ENCODE data around the gene KLRB1.
"Not testable (repeated sequence)": the region's sequence is repeated elsewhere in the genome, so short reads cannot be mapped to it uniquely, and the experiment has no call there.

KLRB1 gene

DNA sequence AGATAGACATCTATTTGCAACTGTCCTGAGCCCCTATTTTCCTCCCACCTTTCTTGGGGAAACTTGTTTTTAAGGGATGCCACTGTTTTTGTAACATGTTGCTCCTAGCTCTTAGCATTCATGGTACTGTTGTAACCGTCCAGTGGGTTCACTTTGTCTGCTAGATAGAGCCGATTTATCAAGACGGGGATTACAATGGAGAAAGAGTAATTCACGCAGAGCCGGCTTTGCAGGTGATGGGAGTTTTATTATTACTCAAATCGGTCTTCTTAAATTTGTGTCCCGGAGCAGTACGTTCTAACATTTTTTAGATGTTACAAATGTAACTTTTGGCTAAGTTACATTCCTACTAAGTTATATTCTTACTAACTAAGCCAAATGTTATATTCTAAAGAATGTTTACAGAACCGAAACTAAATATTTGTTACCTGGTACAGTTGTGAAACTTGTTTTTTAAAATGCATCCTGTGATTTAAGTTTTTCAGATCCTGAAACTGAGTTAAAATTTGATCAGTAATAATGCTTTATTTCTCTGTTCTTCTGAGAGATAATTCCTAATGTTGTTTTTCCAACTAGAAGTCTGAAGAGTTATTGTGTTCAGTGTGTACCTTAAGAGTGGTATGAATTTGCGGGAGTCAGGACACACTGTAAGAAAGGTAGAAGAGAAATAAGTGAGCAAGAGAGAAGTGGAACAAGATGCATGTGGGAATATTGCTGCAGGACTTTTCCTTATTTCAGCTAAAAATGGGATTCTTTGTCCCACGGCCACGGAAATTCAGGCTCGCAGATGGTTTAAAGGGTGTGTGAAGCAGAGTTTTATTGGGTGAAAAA, 41.2 kb upstream of the KLRB1 start:
- Histone ChIP-seq H2AFZ (peak overlapping the region; percentile 96), H3K4me3 (ENCODE audit: low read depth, low read length) (peak overlapping the region; percentile 78), H3K4me1 (no peaks in the 10 kb centered on the region), H3K9me3 (ENCODE audit: control insufficient read depth, low read length) (no peaks in the 10 kb centered on the region), H3K9ac (no peak overlapping the region), H3K4me2 (ENCODE audit: low read length) (peak overlapping the region; percentile 84), H3K36me3 (ENCODE audit: control insufficient read depth, insufficient read depth, low read length) (no peaks in the 10 kb centered on the region), H3K79me2 (no peaks in the 10 kb centered on the region), H3K27ac (peak overlapping the region; percentile 79), H3K27me3 (ENCODE audit: control insufficient read depth, insufficient read depth, low read length) (no peaks in the 10 kb centered on the region)
- TF ChIP-seq, protein P1, sequence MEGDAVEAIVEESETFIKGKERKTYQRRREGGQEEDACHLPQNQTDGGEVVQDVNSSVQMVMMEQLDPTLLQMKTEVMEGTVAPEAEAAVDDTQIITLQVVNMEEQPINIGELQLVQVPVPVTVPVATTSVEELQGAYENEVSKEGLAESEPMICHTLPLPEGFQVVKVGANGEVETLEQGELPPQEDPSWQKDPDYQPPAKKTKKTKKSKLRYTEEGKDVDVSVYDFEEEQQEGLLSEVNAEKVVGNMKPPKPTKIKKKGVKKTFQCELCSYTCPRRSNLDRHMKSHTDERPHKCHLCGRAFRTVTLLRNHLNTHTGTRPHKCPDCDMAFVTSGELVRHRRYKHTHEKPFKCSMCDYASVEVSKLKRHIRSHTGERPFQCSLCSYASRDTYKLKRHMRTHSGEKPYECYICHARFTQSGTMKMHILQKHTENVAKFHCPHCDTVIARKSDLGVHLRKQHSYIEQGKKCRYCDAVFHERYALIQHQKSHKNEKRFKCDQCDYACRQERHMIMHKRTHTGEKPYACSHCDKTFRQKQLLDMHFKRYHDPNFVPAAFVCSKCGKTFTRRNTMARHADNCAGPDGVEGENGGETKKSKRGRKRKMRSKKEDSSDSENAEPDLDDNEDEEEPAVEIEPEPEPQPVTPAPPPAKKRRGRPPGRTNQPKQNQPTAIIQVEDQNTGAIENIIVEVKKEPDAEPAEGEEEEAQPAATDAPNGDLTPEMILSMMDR (IDR thresholded peaks at IDR 0.05): no peak

DNA sequence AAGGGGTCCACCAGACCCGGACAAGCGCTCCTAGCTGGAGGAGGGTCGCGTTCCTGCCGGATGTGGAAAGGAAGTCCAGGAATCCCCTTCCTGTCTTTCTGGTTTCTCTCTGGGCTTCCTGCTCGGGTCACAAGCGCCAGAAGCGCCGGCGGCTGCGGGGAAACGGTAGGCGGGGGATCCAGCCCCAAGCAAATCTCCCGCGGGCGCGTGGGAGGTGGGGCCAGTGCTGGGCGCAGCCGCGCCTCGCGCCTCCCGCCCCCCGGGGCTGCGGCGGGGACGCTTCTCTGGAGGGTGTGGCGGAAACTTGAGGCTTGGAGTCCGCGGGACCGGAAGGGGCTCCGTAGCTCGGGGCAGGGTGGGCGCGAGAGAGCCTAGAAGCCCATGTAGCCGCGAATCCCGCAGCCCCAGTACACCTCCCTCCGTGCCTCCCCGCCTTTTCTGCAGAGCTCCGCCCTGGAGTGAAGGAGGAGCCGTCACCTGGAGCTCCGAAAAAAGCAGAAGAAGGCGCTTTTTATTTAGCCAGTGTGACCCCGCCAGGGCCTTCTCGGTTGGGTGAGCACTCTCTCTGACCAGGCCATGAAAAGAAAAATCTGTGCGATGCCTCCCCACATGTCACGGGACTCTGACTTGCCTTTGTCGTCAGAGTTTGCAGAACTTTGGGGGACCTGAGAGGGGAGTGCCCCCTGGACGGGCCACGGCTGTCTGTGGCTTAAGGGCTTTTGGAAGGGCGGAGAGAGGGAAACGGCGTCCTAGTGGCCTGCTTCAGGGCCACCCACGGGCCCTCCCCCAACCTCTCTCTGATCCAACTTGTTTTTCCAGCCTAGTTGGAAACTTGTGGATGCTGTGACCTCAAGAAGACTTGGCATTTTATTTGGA, 40.3 kb upstream of the KLRB1 start:
- Histone ChIP-seq H3K79me2 (no peaks in the 10 kb centered on the region), H3K4me3 (ENCODE audit: low read depth, low read length) (peak overlapping the region; percentile 78), H3K27me3 (ENCODE audit: control insufficient read depth, insufficient read depth, low read length) (no peaks in the 10 kb centered on the region), H2AFZ (peak overlapping the region; percentile 96), H3K4me1 (no peaks in the 10 kb centered on the region), H3K9ac (peak overlapping the region; percentile 56), H3K4me2 (ENCODE audit: low read length) (peak overlapping the region; percentile 84), H3K9me3 (ENCODE audit: control insufficient read depth, low read length) (no peaks in the 10 kb centered on the region), H3K27ac (peak overlapping the region; percentile 79), H3K36me3 (ENCODE audit: control insufficient read depth, insufficient read depth, low read length) (no peaks in the 10 kb centered on the region)
- TF ChIP-seq, protein P1 (IDR thresholded peaks at IDR 0.05): no peak

DNA sequence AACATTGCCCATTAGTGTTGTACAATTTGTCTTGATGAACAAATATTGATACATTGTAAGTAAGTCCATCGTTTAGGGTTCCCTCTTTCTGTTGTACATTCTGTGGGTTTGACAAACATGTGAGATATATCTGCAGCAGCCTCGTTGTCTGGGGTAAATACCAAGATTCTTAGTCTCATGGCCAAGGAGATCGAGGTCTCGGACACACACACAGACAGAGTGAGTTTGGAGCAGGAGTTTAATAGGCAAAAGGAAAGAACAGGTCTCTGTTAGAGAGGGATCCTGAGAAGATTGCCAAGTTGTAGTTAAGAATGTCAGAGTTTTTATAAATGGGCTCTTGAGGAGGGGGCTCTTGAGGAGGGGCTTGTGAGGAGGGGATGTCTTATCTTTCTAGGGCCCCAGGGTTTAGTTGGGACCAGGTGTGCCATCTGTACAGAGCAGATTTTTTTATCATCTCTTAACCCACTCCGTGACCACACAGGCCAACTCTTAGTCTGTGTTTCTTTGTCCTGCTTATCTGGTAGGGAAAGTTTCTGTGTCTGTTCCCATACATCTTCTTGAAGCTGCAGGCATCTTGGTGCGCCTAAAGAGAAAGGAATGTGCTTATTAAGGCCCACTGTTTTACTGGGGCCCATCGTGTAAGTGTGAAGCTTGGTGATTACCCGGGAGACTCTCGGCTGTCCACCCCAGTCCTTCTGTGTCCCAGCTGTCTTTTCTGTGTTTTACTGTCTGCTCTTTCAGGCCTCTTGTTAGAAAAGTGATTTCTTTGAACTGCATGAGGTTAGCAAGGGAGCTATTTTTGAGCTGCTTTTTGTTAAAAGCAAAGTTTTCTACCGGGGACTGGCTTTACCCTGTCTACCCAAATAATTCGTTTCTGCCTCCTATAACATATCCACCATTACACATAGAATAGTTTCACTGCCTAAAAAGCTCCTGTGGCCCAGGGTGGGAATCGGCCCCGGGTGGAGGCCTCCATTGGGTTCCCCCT, 39.4 kb upstream of the KLRB1 start:
- TF ChIP-seq, protein P1 (IDR thresholded peaks at IDR 0.05): no peak
- H3K27ac ChIP-seq: peak overlapping the region; percentile 79
- no peaks in the 10 kb centered on the region for H3K9me3 ChIP-seq (ENCODE audit: control insufficient read depth, low read length)
- peak overlapping the region; percentile 78 for H3K4me3 ChIP-seq (ENCODE audit: low read depth, low read length)
- H3K4me2 ChIP-seq (ENCODE audit: low read length): peak overlapping the region; percentile 84
- no peak overlapping the region for H3K9ac ChIP-seq
- H3K4me1 ChIP-seq: no peaks in the 10 kb centered on the region
- H2AFZ ChIP-seq: peak overlapping the region; percentile 96
- H3K27me3 ChIP-seq (ENCODE audit: control insufficient read depth, insufficient read depth, low read length): no peaks in the 10 kb centered on the region
- no peaks in the 10 kb centered on the region for H3K79me2 ChIP-seq
- no peaks in the 10 kb centered on the region for H3K36me3 ChIP-seq (ENCODE audit: control insufficient read depth, insufficient read depth, low read length)

DNA sequence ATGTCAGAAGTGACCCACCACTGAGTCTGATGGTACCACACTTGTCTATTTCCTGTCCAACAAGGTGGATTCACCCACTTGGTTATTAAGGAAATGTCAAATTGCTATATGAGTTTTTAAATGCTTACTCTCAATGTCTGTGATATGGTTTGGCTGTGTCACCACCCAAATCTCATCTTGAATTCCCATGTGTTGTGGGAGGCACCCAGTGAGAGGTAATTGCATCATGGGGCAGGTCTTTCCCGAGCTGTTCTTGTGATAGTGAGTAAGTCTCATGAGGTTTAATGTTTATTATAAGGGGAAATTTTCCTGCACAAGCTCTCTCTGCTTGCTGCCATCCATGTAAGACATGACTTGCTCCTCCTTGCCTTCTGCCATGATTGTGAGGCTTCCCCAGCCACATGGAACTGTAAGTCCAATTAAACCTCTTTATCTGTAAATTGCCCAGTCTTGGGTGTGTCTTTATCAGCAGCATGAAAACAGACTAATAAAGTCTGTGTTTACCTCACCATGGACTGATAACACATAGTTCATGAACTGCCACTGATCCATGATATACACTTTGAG, 37.4 kb upstream of the KLRB1 start:
- not testable (repeated sequence) for H3K27ac ChIP-seq; H2AFZ ChIP-seq; H3K9me3 ChIP-seq (ENCODE audit: control insufficient read depth, low read length); H3K9ac ChIP-seq; H3K4me3 ChIP-seq (ENCODE audit: low read depth, low read length); H3K27me3 ChIP-seq (ENCODE audit: control insufficient read depth, insufficient read depth, low read length); H3K4me1 ChIP-seq; H3K79me2 ChIP-seq; H3K36me3 ChIP-seq (ENCODE audit: control insufficient read depth, insufficient read depth, low read length); H3K4me2 ChIP-seq (ENCODE audit: low read length)

Data from parathyroid adenoma (tissue), 2 donors.